DND-41 (cell line): ENCODE measurements around the gene EXOSC10.
"Not testable (repeated sequence)": the region's sequence is repeated elsewhere in the genome, so short reads cannot be mapped to it uniquely, and the experiment has no call there.

Experiments
- ATAC-seq: fragments of 200-7000 bp; cut with Tn5 transposase; 3 replicates; pipeline ENCODE4 v1.9.1; 2021; ENCODE audit warnings: low read depth; ENCODE audit not compliant: insufficient read depth
- DNase-seq: peaks from one replicate; pipeline ENCODE4 v3.0.0-alpha.2; 2020
- H2AFZ ChIP-seq: 2 replicates; pipeline ENCODE4 v1.6.0; 2012; ENCODE audit warnings: low read depth, low read length
- H3K27ac ChIP-seq: 2 replicates; pipeline ENCODE4 v1.5.1; 2012; ENCODE audit warnings: low read length, inconsistent platforms
- H3K27me3 ChIP-seq: fragments of 200-600 bp; sonication (generic); 2 replicates; pipeline ENCODE4 v1.6.0; 2012; ENCODE audit warnings: low read length, mild to moderate bottlenecking, inconsistent platforms; ENCODE audit not compliant: insufficient read depth, poor library complexity
- H3K36me3 ChIP-seq: 2 replicates; pipeline ENCODE4 v1.5.1; 2012; ENCODE audit warnings: low read length, inconsistent platforms; ENCODE audit not compliant: insufficient read depth
- H3K4me1 ChIP-seq: 2 replicates; pipeline ENCODE4 v1.5.1; 2012; ENCODE audit warnings: mild to moderate bottlenecking, low read length; ENCODE audit not compliant: insufficient read depth
- H3K4me2 ChIP-seq: 2 replicates; pipeline ENCODE4 v1.6.0; 2012; ENCODE audit warnings: mild to moderate bottlenecking, moderate library complexity, low read length, inconsistent platforms; ENCODE audit not compliant: insufficient read depth
- H3K4me3 ChIP-seq, 2 experiments: fragments of 200-600 bp in 1 of 2; shearing (Covaris generic) in 1 of 2; 2 replicates each; pipeline ENCODE4 v1.5.1; 2012 to 2016; ENCODE audit warnings: inconsistent platforms in 2 of 2, low read length in 2 of 2, mild to moderate bottlenecking in 2 of 2, low read depth in 1 of 2, moderate library complexity in 1 of 2
- H3K79me2 ChIP-seq: 2 replicates; pipeline ENCODE4 v1.6.0; 2012; ENCODE audit warnings: low read length, inconsistent platforms; ENCODE audit not compliant: insufficient read depth
- H3K9ac ChIP-seq: 2 replicates; pipeline ENCODE4 v1.6.0; 2012; ENCODE audit warnings: low read depth, mild to moderate bottlenecking, inconsistent platforms, low read length, moderate library complexity
- H3K9me3 ChIP-seq: 2 replicates; pipeline ENCODE4 v1.5.1; 2012; ENCODE audit warnings: low read length, moderate library complexity, mild to moderate bottlenecking, inconsistent platforms; ENCODE audit not compliant: insufficient read depth, severe bottlenecking
- H4K20me1 ChIP-seq: 2 replicates; pipeline ENCODE4 v1.6.0; 2012; ENCODE audit warnings: low read length; ENCODE audit not compliant: insufficient read depth
- CTCF ChIP-seq: IDR thresholded peaks from 2 replicates; pipeline ENCODE4 v1.5.1; 2012; ENCODE audit warnings: borderline replicate concordance, low read length, moderate library complexity, mild to moderate bottlenecking; ENCODE audit not compliant: poor library complexity, severe bottlenecking; ENCODE audit errors: extremely low read depth
- EZH2 ChIP-seq: IDR thresholded peaks from 3 replicates; pipeline ENCODE4 v1.6.1; 2012; ENCODE audit warnings: borderline replicate concordance, low read depth, mild to moderate bottlenecking, moderate library complexity, low read length, inconsistent platforms; ENCODE audit not compliant: severe bottlenecking

Gene EXOSC10

GRCh38 chr1:11100149-11100493, 452 bp upstream of the EXOSC10 start:
- H4K20me1 ChIP-seq: 0 out of 2 replicates have a peak, but pooled peaks cover 3% of the 10 kb centered on the region
- H3K4me1 ChIP-seq: peaks cover 22% of the 10 kb centered on the region
- TF ChIP-seq EZH2 (no peak), CTCF (no peak)
- H3K79me2 ChIP-seq: peaks cover 27% of the 10 kb centered on the region
- H3K4me2 ChIP-seq: peak overlapping the region; percentile 81
- peak overlapping the region; percentile 64 to 92; a peak in 3 of 4 replicates for H3K4me3 ChIP-seq
- H3K36me3 ChIP-seq: peaks cover 30% of the 10 kb centered on the region
- peak overlapping the region; percentile 87 for H2AFZ ChIP-seq
- peak overlapping the region; percentile 90 for H3K9ac ChIP-seq
- H3K9me3 ChIP-seq: no peaks in the 10 kb centered on the region
- ATAC-seq: no peak
- H3K27me3 ChIP-seq: no peaks in the 10 kb centered on the region
- H3K27ac ChIP-seq: peak overlapping the region; percentile 85
- no peak for DNase-seq

- TF ChIP-seq CTCF (no peak), EZH2 (no peak)
- Histone ChIP-seq H3K4me1 (peaks cover 22% of the 10 kb centered on the region), H3K4me2 (peak overlapping the region; percentile 81), H3K79me2 (peaks cover 27% of the 10 kb centered on the region), H4K20me1 (0 out of 2 replicates have a peak, but pooled peaks cover 3% of the 10 kb centered on the region), H3K9ac (peak overlapping the region; percentile 90), H3K4me3 (peak overlapping the region; percentile 64 to 92), H3K36me3 (peaks cover 41% of the 10 kb centered on the region), H3K9me3 (no peaks in the 10 kb centered on the region), H2AFZ (peak overlapping the region; percentile 87), H3K27me3 (no peaks in the 10 kb centered on the region), H3K27ac (peak overlapping the region; percentile 85)
- DNase-seq (no peak), ATAC-seq (no peak)
Observed at GRCh38 chr1:11098931-11099309, 749 bp downstream of the EXOSC10 start.

- not testable (repeated sequence) for H3K4me1 ChIP-seq, H4K20me1 ChIP-seq, H3K79me2 ChIP-seq, H2AFZ ChIP-seq, H3K4me3 ChIP-seq, H3K27ac ChIP-seq, H3K9me3 ChIP-seq, ATAC-seq, H3K27me3 ChIP-seq, H3K9ac ChIP-seq, H3K4me2 ChIP-seq, DNase-seq
- peaks cover 61% of the 10 kb centered on the region for H3K36me3 ChIP-seq
Observed at GRCh38 chr1:11083784-11084183, 15.9 kb downstream of the EXOSC10 start.

- Histone ChIP-seq H3K4me1 (no peaks in the 10 kb centered on the region), H3K36me3 (peaks cover 67% of the 10 kb centered on the region), H2AFZ (no peak overlapping the region), H3K4me3 (no peak overlapping the region), H4K20me1 (peaks cover 4% of the 10 kb centered on the region; the same call in 1 of the 2 replicates), H3K79me2 (no peaks in the 10 kb centered on the region), H3K27me3 (no peaks in the 10 kb centered on the region), H3K4me2 (no peak overlapping the region), H3K9ac (no peak overlapping the region), H3K27ac (no peak overlapping the region), H3K9me3 (no peaks in the 10 kb centered on the region)
- DNase-seq (no peak), ATAC-seq (no peak)
- TF ChIP-seq EZH2: no peak
- TF ChIP-seq CTCF: no peak
Observed at GRCh38 chr1:11080931-11081330, 18.7 kb downstream of the EXOSC10 start.
